DMS114 treated with DMSO at 0.1 percent for 48 hours (cell line): ENCODE measurements around the gene ABHD2.
"Not testable (repeated sequence)": the region's sequence is repeated elsewhere in the genome, so short reads cannot be mapped to it uniquely, and the experiment has no call there.

Source experiments
- DNase-seq: peaks from one replicate; lab custom pipeline; 2025; ENCODE audit not compliant: unreplicated experiment; lab: John Stamatoyannopoulos, UW

ABHD2 gene

DNA sequence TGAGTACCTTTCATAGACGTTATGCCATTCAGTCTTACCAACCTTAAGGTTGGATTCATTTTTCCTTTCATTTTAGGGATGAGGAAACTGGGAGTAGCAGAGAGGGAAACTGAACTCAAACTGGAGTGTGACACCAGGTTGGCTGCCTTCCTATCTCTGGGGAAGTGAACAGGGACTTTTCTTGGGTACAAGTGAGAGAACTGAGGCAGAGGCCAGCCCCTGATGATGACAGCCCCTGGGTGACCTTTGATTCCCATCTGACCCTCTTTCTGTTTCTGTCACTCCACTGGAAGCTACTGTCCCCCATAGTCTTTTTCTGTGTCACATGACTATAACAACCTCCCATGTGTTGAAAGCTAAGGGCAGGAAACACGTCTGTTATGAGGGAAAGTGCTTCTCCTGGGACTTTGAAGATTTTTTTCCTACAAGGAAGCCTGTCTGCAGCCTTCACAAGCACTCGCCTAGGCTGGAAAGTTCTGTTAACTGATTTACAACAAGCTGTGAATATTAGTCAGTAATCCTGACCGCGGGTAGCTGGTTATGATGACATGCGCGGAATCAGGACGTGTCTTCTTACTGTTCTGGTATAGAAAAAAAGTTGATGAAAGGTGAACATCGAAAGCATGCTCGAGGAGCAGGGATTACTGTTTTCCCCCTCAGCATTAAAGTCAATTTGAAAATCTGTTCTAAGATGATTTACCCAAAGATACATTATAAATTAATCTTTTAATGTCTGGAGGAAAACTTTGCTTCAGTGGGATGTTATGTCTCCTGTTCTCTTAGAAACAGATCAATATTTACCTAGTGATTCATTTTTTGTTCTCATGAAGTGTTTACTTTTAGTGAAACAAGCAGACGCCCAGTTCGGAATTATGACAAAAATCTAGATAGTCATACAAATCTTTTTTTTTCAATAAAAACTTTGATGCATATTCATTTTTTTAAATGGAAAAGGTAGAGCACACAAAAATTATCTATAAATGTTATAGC is 31.5 kb downstream of the ABHD2 start:
- no peak for DNase-seq

GRCh38 chr15:89120479-89121000 is 32.3 kb downstream of the ABHD2 start:
- not testable (repeated sequence) for DNase-seq

DNA sequence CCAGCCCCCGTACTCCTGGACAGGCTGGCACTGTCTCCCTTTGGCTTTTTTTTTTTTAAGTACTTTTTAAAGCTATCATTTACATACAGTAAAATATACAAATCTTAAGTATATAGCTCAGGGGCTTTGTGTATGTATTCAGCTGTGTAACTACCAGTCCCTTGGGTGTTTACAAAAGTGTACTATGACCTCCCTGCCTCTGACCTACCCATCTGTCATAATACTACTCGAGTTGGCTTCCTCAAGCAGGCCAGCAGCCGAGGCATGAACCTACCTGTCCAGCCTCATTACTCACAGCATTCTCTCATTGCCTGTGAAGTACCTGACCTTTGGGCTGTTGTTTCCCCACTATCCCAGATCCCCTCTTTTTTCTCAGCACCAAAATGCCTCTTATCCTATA is 33.2 kb downstream of the ABHD2 start:
- no peak for DNase-seq

- DNase-seq: no peak
These were observed 34.4 kb downstream of the ABHD2 start for GRCh38 chr15:89122505-89123180.

- no peak for DNase-seq
These were observed 34.9 kb downstream of the ABHD2 start for GRCh38 chr15:89123181-89123525.

GRCh38 chr15:89125088-89125826 is 37.0 kb downstream of the ABHD2 start:
- no peak for DNase-seq

DNA sequence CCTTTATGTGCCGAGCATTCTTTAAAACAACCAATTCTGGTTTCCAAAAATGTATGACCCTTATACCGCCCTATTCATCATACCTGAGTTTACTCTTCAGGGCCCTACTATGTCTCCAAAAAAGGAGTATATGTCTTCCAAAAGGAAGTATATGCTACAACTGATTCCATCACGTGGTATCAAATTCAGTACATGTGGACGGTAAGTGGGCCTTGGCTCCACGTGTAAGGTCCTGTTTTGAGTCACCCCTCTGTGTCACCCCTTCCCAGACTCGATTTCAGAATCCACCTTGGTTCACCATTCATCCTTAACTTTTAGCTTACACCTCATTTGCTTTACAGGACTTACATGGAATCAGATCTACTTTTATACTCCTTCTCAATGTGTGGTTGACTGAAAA is 37.8 kb downstream of the ABHD2 start:
- no peak for DNase-seq

DNA sequence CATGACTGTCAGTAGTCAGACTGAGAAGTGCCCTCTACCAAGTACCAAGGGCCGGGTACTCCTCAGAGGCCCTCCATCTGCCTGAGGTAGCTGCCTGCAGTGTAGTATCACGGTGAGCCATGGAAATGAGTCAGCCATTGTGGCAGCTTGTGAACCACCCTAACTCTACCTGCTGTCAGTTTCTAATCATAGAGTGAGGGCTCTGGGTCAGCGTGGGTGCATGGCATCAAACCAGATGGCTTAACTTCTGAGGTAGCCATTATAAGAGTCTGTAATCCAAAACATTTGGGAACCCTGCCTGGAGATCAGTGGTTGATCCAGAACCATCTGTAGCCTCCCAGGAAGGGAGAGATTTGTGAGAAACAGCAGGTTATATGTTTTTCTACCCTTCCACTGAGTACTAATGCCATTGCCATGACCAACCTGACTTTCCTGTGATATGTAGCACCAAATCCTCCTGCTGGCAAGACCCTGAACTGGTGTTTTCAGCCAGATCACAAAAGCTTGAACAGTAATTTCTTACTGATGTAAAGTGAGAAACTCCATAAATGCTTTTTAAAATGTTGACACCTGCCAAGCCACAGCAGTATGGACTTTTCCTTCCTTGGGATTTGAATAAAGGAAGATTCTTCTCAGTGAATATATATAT is 38.9 kb downstream of the ABHD2 start:
- DNase-seq: no peak

DNA sequence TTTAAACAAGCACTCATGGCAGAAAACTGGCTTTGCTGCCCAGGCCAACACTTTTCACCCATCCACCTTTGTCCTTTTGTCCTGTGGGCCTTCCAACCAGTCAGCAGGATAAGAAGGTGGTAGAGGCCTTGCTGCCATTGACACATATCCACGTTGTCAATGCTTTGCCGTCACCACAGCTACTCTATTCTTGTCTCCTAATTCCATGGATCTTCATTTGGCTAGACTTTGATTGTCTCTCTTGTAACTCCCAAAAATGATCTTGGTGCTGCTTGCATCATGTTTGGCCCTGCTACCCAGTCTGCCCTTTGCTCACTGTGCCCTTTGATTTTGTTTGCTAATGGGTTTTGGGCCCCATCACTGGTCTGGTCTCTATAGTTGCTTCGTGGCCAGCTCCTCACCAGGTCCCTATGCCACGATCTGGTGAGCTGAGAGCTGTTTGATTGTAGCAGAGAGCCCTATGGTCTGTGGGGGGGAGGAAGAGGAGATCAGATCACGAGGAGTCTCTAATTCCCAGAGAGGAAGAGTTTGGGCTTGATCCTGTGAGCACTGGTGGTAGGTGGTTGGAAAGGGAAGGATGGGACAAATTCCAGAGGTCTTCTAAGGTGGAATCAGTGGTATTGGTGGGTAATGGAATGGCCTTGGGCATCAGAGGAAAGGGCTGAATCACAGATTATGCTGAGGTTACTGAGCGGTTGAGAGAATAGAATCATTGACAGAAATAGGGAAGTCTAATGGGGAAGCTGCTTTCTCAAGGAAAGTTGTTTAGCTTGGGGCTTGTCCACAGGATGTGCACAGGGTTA is 40.3 kb downstream of the ABHD2 start:
- DNase-seq: no peak

DNA sequence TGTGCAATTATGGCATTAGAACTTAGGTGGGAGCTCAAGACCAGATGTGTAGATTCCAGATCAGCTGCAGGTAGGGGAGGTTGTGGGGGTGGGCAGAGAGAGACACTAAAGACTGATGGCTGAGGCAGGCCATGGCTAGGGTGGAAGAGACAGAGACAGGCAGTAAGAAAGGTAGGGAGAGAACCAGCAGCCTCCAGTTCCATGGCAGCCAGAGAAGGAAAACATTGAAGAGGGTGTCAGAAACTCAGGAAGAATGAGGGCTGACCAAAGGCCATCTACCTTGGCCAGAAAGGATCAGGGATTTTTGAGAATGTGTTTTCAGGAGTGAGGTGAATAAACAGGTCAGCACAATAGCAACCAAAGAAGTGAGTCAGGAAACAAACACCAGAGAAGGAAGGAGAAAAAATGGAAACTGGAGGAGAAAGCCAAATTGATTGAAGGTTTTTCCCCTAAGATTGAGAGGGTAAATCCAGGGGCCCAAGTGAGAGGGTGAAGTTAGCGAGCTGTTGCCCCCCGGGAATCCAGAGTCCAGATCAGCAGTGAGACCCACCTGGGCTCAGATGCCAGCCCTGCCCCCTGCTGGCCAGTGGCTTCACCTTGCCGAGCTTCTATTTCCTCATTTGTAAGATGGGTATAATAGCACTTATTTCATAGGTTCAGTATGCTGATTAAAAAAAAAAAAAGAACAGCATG is 41.0 kb downstream of the ABHD2 start:
- no peak for DNase-seq

DNA sequence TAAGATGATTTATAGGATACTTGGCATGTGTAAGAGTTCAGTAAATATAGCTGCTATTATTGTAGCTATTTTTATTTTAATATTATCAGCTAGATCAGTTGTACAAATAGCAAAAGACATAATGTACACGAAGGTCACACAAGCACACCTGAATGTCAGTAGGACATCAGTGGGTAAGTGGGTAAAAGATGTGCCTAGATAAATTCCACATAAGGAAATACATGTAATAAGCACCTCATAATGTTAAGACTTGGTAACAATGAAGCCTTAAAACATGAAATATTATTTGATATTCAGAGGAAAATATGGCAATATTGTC is 41.5 kb downstream of the ABHD2 start:
- DNase-seq: no peak

DNA sequence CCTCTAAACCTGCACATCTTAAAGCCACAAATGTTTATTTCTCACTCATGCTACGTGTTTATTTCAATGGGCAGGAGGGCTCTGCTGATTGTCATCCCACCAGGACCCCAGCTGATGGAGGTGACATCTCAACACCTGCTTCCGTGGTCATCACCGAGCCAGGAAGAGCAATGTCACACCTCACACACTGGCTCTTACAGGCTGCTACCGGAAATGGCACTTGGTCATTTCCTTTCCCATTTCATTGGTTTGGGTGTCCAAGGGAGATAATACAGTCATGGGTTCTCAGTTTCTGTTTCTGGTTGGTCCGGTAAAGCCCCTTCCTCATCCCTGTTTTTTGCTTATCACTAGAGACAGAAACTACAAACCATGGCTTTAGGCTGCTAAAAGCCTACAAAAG is 41.9 kb downstream of the ABHD2 start:
- no peak for DNase-seq

GRCh38 chr15:89131731-89132130 is 43.5 kb downstream of the ABHD2 start:
- no peak for DNase-seq

DNA sequence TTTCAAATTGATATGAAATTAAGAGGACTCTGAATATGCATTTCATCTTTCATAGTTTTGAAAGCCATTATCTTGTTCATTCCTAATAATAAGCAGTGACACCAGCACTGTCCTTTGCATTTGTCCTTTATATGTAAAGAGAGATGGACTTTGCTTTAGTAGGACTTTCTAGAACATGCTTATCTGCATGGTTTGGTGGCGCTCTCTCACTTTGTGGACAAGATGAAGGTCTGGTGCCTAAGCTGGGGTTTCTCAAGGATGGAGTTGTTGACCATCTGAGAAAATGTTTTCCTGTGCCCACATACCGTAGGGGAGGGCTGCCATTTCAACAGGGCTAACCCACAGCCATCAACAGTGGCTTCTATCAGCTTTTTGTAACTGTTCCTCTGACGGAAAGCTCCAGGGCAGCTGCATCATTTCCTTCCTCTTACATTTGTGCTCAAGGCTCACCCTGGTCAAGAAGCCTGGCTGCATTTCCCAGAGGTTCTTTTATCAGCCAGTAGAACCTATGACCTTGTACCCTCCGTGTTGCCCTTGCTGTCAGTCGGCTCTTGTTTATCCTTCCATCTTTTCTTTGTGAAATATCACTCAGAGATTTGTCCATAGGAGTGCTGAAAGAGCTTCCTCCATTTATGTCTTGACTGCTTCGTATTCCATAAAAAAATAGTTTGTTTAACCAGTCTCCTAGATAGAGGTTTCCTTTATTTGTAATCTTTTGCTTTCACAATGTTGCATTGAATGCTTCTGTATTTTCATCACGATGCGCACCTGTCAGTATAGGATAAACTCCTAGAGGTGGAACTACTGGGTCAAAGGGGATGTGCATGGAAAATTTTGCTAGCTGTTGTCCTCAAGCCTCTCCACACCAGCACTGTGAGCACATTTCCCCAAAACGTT is 44.6 kb downstream of the ABHD2 start:
- no peak for DNase-seq

GRCh38 chr15:89135387-89136077 is 47.3 kb downstream of the ABHD2 start:
- not testable (repeated sequence) for DNase-seq

- DNase-seq: no peak
These were observed 48.0 kb downstream of the ABHD2 start for GRCh38 chr15:89136078-89136806.
